ENCODE data around the gene RHO. TPM values are rescaled to one million over a fixed set of nuclear protein-coding genes. Genes with fewer than 3 reads are reported as not detected.
"Not testable (repeated sequence)": the region's sequence is repeated elsewhere in the genome, so short reads cannot be mapped to it uniquely, and the experiment has no call there.

Gene RHO
- total RNA-seq, 1 experiment from 2014 or later: not detected

DNA sequence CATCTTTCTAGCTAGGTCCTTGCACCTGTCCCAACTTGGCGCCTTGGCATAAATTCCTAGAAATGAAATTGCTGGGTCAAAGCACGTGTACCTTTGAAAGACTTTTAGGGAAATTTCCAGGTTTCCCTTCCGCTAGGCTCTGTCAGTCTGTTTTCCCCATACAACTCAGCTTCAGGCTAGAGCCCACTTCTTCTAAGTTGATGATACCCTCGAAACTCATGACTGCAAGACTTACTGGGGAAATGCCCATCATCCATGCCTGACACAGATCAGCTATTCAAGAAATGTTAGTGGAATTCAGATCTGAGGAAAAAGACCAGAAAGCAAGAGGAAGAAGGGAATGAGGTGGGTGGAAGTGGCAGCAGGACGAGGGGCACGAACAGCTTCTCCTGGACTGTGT is 43.3 kb upstream of the RHO start:
- H3K27ac ChIP-seq (ENCODE audit: low read depth, low read length); H3K9ac ChIP-seq (ENCODE audit: low read length); POLR2A ChIA-PET; intact Hi-C loops (cut with micrococcal nuclease); DNase-seq (ENCODE audit: low read depth, low spot score); H3K9me2 ChIP-seq (ENCODE audit: insufficient read depth); ATAC-seq; H4K20me1 ChIP-seq (ENCODE audit: insufficient read depth); H3K4me2 ChIP-seq (ENCODE audit: low read length); H3K4me3 ChIP-seq (replicated peaks in 1 of 2; ENCODE audit: low read depth in 1 of 2, low read length in 2 of 2); BruUV-seq (replicated peaks); CTCF ChIA-PET; H3K4me1 ChIP-seq (ENCODE audit: control insufficient read depth in 1 of 2, insufficient read depth in 2 of 2, low read length in 2 of 2); RAD21 ChIA-PET (ENCODE audit: low non-redundant PET in 1 of 2, low total read pairs in 2 of 2, uncharacterized antibody in 2 of 2, unreplicated experiment in 2 of 2); H2AFZ ChIP-seq (ENCODE audit: low read depth, low read length, poor library complexity, severe bottlenecking); H3K27me3 ChIP-seq (ENCODE audit: insufficient read depth, low read length); H3K79me2 ChIP-seq (ENCODE audit: insufficient read depth, low read length); H3K36me3 ChIP-seq (ENCODE audit: control insufficient read depth in 1 of 2, insufficient read depth in 2 of 2, low read length in 2 of 2); H3K9me3 ChIP-seq (ENCODE audit: control insufficient read depth in 1 of 2, insufficient read depth in 1 of 2, low read depth in 1 of 2, low read length in 2 of 2): not testable (repeated sequence)

DNA sequence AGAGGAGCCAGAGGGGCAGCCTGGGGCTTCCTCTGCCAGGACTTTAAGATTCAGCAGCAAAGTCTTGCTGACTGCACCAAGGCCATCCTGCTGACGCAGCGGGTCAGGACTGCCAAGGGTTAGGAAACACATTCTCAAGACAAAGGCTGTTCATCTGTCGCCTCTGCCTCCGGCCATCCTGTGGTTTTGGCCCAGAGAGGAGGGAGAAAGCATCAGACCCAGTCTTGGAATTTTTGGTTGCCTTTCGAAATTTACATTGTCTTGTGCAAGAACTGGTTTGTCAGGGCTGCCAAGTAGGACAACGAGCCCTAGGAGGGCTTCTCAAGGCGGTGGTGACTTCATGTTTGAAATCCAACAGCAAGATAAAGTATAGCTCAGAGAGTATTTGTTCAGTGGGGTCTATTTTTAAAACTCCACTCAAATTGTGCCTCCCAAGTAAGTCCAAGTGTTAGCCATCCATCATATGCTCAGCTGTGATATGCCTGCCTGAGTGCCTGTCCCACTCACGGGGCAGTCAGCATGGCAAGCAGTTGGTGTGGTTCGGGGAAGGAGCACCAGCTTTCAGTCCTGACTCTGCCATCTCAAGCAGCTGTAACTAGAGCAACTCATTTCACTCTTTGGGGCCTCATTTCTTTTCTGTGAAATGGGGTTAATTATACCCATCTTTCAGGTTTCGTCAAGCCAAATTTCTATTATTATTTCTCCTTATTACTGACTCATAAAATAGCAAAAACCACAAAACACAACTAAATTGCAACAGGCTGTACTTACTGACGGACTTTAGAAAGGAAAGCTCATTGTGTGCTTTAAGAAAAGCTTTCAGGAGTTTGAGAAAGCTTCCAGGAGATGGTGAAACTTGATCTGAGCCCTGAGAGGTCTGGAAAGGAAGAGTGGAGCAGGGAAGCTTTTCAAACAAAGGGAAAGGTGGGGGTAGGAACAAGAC is 42.4 kb upstream of the RHO start:
- Histone ChIP-seq H3K27ac (ENCODE audit: low read depth, low read length) (no peak overlapping the region), H4K20me1 (ENCODE audit: insufficient read depth) (no peaks in the 10 kb centered on the region), H3K9ac (ENCODE audit: low read length) (no peak overlapping the region), H3K4me2 (ENCODE audit: low read length) (no peak overlapping the region), H3K9me3 (ENCODE audit: control insufficient read depth in 1 of 2, insufficient read depth in 1 of 2, low read depth in 1 of 2, low read length in 2 of 2) (no peaks in the 10 kb centered on the region), H3K36me3 (ENCODE audit: control insufficient read depth in 1 of 2, insufficient read depth in 2 of 2, low read length in 2 of 2) (no peaks in the 10 kb centered on the region), H2AFZ (ENCODE audit: low read depth, low read length, poor library complexity, severe bottlenecking) (no peak overlapping the region), H3K9me2 (ENCODE audit: insufficient read depth) (no peaks in the 10 kb centered on the region), H3K4me1 (ENCODE audit: control insufficient read depth in 1 of 2, insufficient read depth in 2 of 2, low read length in 2 of 2) (peaks cover 0 to 6% of the 10 kb centered on the region in 2 experiments; a peak in 2 of 4 replicates), H3K27me3 (ENCODE audit: insufficient read depth, low read length) (no peaks in the 10 kb centered on the region), H3K79me2 (ENCODE audit: insufficient read depth, low read length) (no peaks in the 10 kb centered on the region), H3K4me3 (replicated peaks in 1 of 2; ENCODE audit: low read depth in 1 of 2, low read length in 2 of 2) (no peak overlapping the region)
- ChIA-PET CTCF (no interaction called here), RAD21 (ENCODE audit: low non-redundant PET in 1 of 2, low total read pairs in 2 of 2, uncharacterized antibody in 2 of 2, unreplicated experiment in 2 of 2) (no interaction called here), POLR2A (no interaction called here)
- DNase-seq (ENCODE audit: low read depth, low spot score): no peak
- intact Hi-C loops (cut with micrococcal nuclease): no loop called here
- TF ChIP-seq, protein P1, sequence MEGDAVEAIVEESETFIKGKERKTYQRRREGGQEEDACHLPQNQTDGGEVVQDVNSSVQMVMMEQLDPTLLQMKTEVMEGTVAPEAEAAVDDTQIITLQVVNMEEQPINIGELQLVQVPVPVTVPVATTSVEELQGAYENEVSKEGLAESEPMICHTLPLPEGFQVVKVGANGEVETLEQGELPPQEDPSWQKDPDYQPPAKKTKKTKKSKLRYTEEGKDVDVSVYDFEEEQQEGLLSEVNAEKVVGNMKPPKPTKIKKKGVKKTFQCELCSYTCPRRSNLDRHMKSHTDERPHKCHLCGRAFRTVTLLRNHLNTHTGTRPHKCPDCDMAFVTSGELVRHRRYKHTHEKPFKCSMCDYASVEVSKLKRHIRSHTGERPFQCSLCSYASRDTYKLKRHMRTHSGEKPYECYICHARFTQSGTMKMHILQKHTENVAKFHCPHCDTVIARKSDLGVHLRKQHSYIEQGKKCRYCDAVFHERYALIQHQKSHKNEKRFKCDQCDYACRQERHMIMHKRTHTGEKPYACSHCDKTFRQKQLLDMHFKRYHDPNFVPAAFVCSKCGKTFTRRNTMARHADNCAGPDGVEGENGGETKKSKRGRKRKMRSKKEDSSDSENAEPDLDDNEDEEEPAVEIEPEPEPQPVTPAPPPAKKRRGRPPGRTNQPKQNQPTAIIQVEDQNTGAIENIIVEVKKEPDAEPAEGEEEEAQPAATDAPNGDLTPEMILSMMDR (IDR thresholded peaks at IDR 0.05 in 2 of 3, conservative IDR thresholded peaks at IDR 0.05 in 1 of 3; ENCODE audit: borderline replicate concordance in 1 of 3, insufficient read depth in 1 of 3, low read depth in 2 of 3, low read length in 2 of 3): no peak
- TF ChIP-seq TCF7L2 (IDR thresholded peaks at IDR 0.05; ENCODE audit: borderline replicate concordance, extremely low read depth, insufficient read depth, insufficient read length) (no peak), ELF1 (IDR thresholded peaks at IDR 0.05; ENCODE audit: borderline replicate concordance, low read depth) (no peak), EZH2 (IDR thresholded peaks at IDR 0.05) (no peak), ZNF274 (IDR thresholded peaks at IDR 0.05; ENCODE audit: low read depth, low read length) (no peak), RAD21 (IDR thresholded peaks at IDR 0.05; ENCODE audit: low read depth) (no peak)
- TF ChIP-seq, protein P2, sequence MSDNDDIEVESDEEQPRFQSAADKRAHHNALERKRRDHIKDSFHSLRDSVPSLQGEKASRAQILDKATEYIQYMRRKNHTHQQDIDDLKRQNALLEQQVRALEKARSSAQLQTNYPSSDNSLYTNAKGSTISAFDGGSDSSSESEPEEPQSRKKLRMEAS (IDR thresholded peaks at IDR 0.05): no peak
- BruUV-seq (replicated peaks): no TSS peak
- no peak for ATAC-seq

All from HCT116 (cell line).